GM12865 (cell line): Measurements from ENCODE around the gene TOGARAM1.

ENCODE experiments used
- DNase-seq: peaks from one replicate; pipeline ENCODE4 v3.0.0; 2010; ENCODE audit warnings: low read depth
- H3K4me3 ChIP-seq: 2 replicates; pipeline ENCODE4 v1.5.1; 2011; ENCODE audit warnings: mild to moderate bottlenecking, low read depth, low read length, control low read depth
- TF ChIP-seq, protein P1 (sequence below): IDR thresholded peaks from 2 replicates; pipeline ENCODE4 v1.5.1; 2011; ENCODE audit warnings: low read length, control low read depth, low read depth, inconsistent platforms; ENCODE audit not compliant: insufficient read depth; ENCODE audit errors: missing control alignments

TOGARAM1 gene

DNA sequence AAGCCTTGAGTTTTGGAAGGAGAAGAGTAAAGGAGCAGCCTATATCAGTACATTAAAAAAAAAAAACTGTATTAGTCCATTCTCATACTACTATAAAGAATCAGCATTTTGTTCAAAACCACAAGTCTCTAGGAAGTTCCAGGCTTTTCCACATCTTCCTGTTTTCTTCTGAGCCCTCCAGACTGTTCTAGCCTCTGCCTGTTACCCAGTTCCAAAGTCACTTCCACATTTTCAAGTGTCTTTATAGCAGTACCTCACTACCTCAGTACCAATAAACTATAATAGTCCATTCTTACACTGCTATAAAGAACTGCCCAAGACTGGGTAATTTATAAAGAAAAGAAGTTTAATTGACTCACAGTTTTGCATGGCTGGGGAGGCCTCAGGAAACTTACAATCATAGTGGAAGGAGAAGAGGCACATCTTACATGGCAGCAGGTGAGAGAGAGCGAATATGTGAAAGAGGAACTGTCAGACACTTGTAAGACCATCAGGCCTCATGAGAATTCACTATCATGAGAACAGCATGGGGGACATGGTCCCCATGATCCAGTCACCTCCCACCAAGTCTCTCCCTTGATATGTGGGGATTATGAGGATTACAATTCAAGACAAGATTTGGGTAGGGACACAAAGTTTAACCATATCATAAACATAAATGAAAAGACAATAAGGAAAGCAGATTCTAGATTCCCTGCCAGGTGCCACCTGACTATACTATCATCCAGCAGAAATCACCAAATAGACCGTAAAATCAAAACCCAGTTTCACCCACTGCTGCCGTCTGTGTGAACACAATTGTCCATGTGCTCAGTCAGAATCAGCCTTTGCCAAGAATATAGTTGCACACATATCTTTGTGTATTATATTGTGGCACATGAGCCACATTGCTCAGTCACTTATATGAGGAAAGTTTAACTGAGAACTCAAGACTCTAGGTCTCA is 27.8 kb downstream of the TOGARAM1 start:
- TF ChIP-seq, protein P1, sequence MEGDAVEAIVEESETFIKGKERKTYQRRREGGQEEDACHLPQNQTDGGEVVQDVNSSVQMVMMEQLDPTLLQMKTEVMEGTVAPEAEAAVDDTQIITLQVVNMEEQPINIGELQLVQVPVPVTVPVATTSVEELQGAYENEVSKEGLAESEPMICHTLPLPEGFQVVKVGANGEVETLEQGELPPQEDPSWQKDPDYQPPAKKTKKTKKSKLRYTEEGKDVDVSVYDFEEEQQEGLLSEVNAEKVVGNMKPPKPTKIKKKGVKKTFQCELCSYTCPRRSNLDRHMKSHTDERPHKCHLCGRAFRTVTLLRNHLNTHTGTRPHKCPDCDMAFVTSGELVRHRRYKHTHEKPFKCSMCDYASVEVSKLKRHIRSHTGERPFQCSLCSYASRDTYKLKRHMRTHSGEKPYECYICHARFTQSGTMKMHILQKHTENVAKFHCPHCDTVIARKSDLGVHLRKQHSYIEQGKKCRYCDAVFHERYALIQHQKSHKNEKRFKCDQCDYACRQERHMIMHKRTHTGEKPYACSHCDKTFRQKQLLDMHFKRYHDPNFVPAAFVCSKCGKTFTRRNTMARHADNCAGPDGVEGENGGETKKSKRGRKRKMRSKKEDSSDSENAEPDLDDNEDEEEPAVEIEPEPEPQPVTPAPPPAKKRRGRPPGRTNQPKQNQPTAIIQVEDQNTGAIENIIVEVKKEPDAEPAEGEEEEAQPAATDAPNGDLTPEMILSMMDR, result no peak
- DNase-seq, result peak; percentile 25

DNA sequence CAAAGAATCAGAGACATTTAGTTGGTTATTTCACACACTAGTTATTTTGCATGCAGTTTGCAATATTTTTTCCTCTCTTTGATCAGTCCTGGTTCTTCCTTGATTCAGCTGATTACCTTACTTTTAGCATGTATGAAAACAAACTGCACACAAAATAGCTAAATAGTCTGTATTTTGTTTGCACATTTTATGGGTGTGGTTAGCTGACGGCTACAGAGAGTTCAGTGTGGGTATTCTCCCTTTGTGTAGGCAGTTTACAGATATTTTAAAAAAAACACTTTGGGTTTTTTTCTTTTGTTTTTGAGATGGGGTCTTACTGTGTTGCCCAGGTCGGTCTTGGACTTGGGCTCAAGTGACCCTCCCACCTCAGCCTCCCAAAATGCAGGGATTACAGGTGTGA is 28.5 kb downstream of the TOGARAM1 start:
- TF ChIP-seq, protein P1, result no peak
- no peak for DNase-seq
- H3K4me3 ChIP-seq, result no peak overlapping the region

More for the DNA sequence above, 27.8 kb downstream of the TOGARAM1 start:
- no peak overlapping the region for H3K4me3 ChIP-seq

DNA sequence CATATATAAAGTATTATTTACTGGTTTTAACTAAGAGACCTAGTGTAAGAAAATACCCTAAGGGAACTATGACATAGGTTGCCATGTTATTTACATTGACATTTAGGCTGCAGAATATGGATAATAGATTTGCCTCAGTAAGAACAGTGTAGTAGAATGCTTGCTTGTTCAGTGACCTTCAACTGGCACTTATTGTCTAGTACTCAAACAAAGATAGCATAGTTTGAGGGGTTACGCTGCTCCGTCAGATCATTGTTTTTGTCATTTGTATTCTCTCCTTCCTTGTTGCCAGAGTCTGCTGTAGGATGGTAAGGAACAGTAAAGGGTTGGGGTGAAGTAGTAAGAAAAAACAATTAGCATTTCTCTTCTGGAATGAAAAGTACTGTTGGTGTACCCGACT is 33.2 kb downstream of the TOGARAM1 start:
- no peak overlapping the region for H3K4me3 ChIP-seq
- no peak for DNase-seq
- TF ChIP-seq, protein P1, result no peak

DNA sequence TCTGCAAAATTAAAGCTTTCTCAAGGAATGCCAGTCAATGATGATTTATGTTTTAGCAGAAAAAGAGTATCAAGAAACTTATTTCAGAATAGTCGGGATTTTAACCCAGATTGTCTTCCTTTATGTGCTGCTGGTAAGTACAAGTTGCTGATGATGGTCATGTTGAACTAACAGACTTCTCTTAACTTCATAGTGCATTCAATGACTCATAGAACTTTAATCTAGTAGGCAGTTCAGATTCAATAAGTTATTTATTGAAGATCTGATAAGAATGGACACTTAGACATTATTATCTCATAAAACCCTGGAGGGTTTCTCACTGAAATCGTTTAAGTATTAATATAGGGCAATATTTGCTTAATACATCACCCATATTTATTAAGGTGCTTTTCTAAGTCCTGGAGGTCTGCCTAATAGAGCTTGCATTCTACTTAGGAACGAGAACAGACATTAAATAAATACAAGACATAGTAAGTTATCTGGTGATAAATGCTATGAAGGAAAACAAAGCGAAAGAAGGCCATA is 33.8 kb downstream of the TOGARAM1 start:
- no peak for DNase-seq
- TF ChIP-seq, protein P1, result no peak
- H3K4me3 ChIP-seq, result no peak overlapping the region

DNA sequence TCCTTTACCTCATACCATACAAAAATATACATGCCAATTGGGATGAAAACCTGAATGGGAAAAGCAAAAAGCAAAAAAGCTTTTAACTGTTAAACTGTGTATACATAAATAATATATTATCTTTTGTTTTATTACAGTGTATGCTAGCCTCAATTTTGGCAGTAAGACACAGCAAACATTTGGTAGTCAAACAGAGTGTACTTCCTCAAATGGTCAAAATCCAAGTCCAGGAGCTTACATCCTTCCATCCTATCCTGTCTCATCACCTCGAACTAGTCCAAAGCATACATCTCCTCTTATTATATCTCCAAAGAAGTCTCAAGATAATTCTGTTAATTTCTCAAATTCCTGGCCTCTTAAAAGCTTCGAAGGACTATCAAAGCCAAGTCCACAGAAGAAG is 41.9 kb downstream of the TOGARAM1 start:
- no peak for DNase-seq
- TF ChIP-seq, protein P1, result no peak

DNA sequence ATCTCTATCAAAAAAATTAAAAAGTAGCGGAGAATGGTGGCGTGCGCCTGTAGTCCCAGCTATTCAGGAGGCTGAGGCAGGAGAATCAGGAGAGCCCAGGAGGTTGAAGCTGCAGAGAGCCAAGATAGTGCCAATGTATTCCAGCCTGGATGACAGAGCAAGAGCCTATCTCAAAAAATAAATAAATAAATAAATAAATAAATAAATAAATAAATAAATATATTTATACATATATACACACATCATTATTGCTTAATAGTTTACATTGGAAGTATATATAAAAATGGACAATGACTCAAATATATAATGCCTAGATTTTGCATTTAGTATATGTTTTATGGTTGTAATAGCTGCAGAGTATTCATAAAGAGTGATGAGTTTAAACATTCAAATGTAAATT is 53.1 kb downstream of the TOGARAM1 start:
- H3K4me3 ChIP-seq, result no peak overlapping the region
- DNase-seq, result no peak
- TF ChIP-seq, protein P1, result no peak

More for the DNA sequence above, 41.9 kb downstream of the TOGARAM1 start:
- no peak overlapping the region for H3K4me3 ChIP-seq
